ENCODE results near the gene CBX7.

GRCh38 chr22:39089928-39090327 is 62.6 kb downstream of the CBX7 start:
- TF ChIP-seq POLR2AphosphoS5 (IDR thresholded peaks at IDR 0.05) (no peak), CTCF (IDR thresholded peaks at IDR 0.05) (no peak)
